H1 (cell line): ENCODE data around the gene KIAA1671. TPM values are rescaled to one million over a fixed set of nuclear protein-coding genes. Genes with fewer than 3 reads are reported as not detected.

Source experiments
- CTCF ChIA-PET: fragments of 300-600 bp; sonication (Branson Sonifier 250); formaldehyde crosslinking; loops from one replicate; lab custom pipeline; 2021; ENCODE audit not compliant: partially characterized antibody; lab: Charles Lee
- POLR2A ChIA-PET: fragments of 300-600 bp; sonication (Branson Sonifier 250); formaldehyde crosslinking; loops from one replicate; lab custom pipeline; 2021; ENCODE audit warnings: inconsistent platforms; ENCODE audit not compliant: partially characterized antibody; lab: Charles Lee
- DNase-seq, 2 experiments: peaks; one replicate each; pipeline versions ENCODE4 v3.0.0 to v3.0.0-alpha.2; 2010 to 2022; ENCODE audit warnings: low spot score in 2 of 2, low read depth in 1 of 2, mixed read lengths in 1 of 2
- FAIRE-seq: peaks from 2 replicates; lab custom pipeline; 2011; peaks lifted over from hg19 to GRCh38; lab: Jason Lieb, UNC
- H2AFZ ChIP-seq: 2 replicates; pipeline ENCODE4 v1.8.1; 2012; ENCODE audit warnings: low read length, inconsistent platforms
- H2AK5ac ChIP-seq: 2 replicates; pipeline ENCODE4 v1.6.1; 2013; ENCODE audit warnings: low read depth, low read length
- H2BK120ac ChIP-seq: replicated peaks from 2 replicates; pipeline ENCODE3; 2013; ENCODE audit warnings: low read depth, low read length, inconsistent platforms
- H2BK12ac ChIP-seq: 2 replicates; pipeline ENCODE4 v1.6.1; 2013; ENCODE audit warnings: low read depth, low read length
- H2BK15ac ChIP-seq: 2 replicates; pipeline ENCODE4 v1.6.1; 2013; ENCODE audit warnings: low read length
- H2BK20ac ChIP-seq: 2 replicates; pipeline ENCODE4 v1.6.1; 2013; ENCODE audit warnings: low read length
- H2BK5ac ChIP-seq: 2 replicates; pipeline ENCODE4 v1.6.1; 2013; ENCODE audit warnings: low read depth, low read length
- H3K14ac ChIP-seq: 2 replicates; pipeline ENCODE4 v1.6.1; 2013; ENCODE audit warnings: inconsistent platforms; ENCODE audit not compliant: insufficient read length
- H3K18ac ChIP-seq: 2 replicates; pipeline ENCODE4 v1.6.1; 2013; ENCODE audit warnings: low read length; ENCODE audit errors: extremely low read depth
- H3K23ac ChIP-seq: 2 replicates; pipeline ENCODE4 v1.6.1; 2013; ENCODE audit warnings: inconsistent platforms; ENCODE audit not compliant: insufficient read length
- H3K23me2 ChIP-seq: 2 replicates; pipeline ENCODE4 v1.6.1; 2013; ENCODE audit warnings: low read depth, low read length
- H3K27ac ChIP-seq: 2 replicates; pipeline ENCODE4 v1.6.1; 2011; ENCODE audit warnings: low read depth, low read length, inconsistent platforms
- H3K27me3 ChIP-seq, 4 experiments: replicated peaks in 1 of 4; 1 replicate in 1 of 4; 2 replicates in 3 of 4; pipeline versions ENCODE4 v1.6.1 to v1.8.1; 2011 to 2013; ENCODE audit warnings: low read length in 3 of 4, mild to moderate bottlenecking in 3 of 4, inconsistent platforms in 2 of 4, mixed read lengths in 2 of 4, moderate library complexity in 1 of 4; ENCODE audit not compliant: control insufficient read depth in 3 of 4, insufficient read depth in 3 of 4; ENCODE audit errors: extremely low read depth in 1 of 4
- H3K36me3 ChIP-seq, 4 experiments: 2 replicates each; pipeline versions ENCODE4 v1.6.1 to v1.8.1; 2011 to 2013; ENCODE audit warnings: mild to moderate bottlenecking in 4 of 4, low read length in 3 of 4, moderate library complexity in 2 of 4, control low read depth in 1 of 4, inconsistent platforms in 1 of 4; ENCODE audit not compliant: insufficient read depth in 4 of 4, control insufficient read depth in 2 of 4
- H3K4ac ChIP-seq: replicated peaks from 2 replicates; pipeline ENCODE3; 2013; ENCODE audit warnings: low read length, low read depth, mixed read lengths, inconsistent platforms; ENCODE audit not compliant: insufficient read length
- H3K4me1 ChIP-seq, 4 experiments: replicated peaks in 1 of 4; 1 replicate in 1 of 4; 2 replicates in 3 of 4; pipeline versions ENCODE4 v1.6.1 to v1.8.1; 2011 to 2013; ENCODE audit warnings: low read length in 3 of 4, inconsistent platforms in 2 of 4, mixed read lengths in 1 of 4; ENCODE audit not compliant: insufficient read depth in 4 of 4, control insufficient read depth in 3 of 4
- H3K4me2 ChIP-seq, 2 experiments: 2 replicates each; pipeline versions ENCODE4 v1.6.1 to v1.8.1; 2011 to 2013; ENCODE audit warnings: low read depth in 2 of 2, low read length in 2 of 2, control low read depth in 1 of 2, inconsistent platforms in 1 of 2, mild to moderate bottlenecking in 1 of 2; ENCODE audit not compliant: insufficient read depth in 1 of 2
- H3K4me3 ChIP-seq, 4 experiments: fragments of 200-600, 300-600 bp in 1 of 4; sonication (generic), shearing (Covaris generic), sonication (Bioruptor Twin) in 1 of 4; 2 replicates each; pipeline versions ENCODE4 v1.5.1 to v1.8.1; 2011 to 2016; ENCODE audit warnings: low read length in 4 of 4, low read depth in 3 of 4, control low read depth in 2 of 4, inconsistent platforms in 2 of 4, mild to moderate bottlenecking in 2 of 4, mixed read lengths in 1 of 4, moderate library complexity in 1 of 4; ENCODE audit not compliant: insufficient read depth in 2 of 4; ENCODE audit errors: extremely low read depth in 1 of 4
- H3K56ac ChIP-seq: replicated peaks from 2 replicates; pipeline ENCODE3; 2013; ENCODE audit warnings: low read depth, mild to moderate bottlenecking, mixed read lengths, low read length, inconsistent platforms; ENCODE audit not compliant: insufficient read length
- H3K79me1 ChIP-seq: 2 replicates; pipeline ENCODE4 v1.6.1; 2013; ENCODE audit warnings: low read depth, low read length, control low read depth
- H3K79me2 ChIP-seq, 2 experiments: 2 replicates each; pipeline versions ENCODE4 v1.6.1 to v1.8.1; 2012 to 2013; ENCODE audit warnings: low read length in 2 of 2, mild to moderate bottlenecking in 2 of 2, inconsistent platforms in 1 of 2; ENCODE audit not compliant: insufficient read depth in 2 of 2, control insufficient read depth in 1 of 2
- H3K9ac ChIP-seq, 4 experiments: replicated peaks in 1 of 4; 1 replicate in 1 of 4; 2 replicates in 3 of 4; pipeline versions ENCODE4 v1.6.1 to v1.8.1; 2011 to 2013; ENCODE audit warnings: low read depth in 3 of 4, low read length in 3 of 4, control low read depth in 2 of 4, mild to moderate bottlenecking in 2 of 4, moderate library complexity in 2 of 4, inconsistent platforms in 1 of 4; ENCODE audit errors: extremely low read depth in 1 of 4
- H3K9me3 ChIP-seq, 2 experiments: 2 replicates each; pipeline versions ENCODE4 v1.6.1 to v1.8.1; 2012 to 2013; ENCODE audit warnings: mild to moderate bottlenecking in 2 of 2, moderate library complexity in 2 of 2, control low read depth in 1 of 2, inconsistent platforms in 1 of 2, low read depth in 1 of 2, low read length in 1 of 2, mixed read lengths in 1 of 2; ENCODE audit not compliant: insufficient read depth in 2 of 2
- H4K20me1 ChIP-seq, 2 experiments: replicated peaks in 1 of 2; 2 replicates each; pipeline versions ENCODE3 to v1.8.1; 2011 to 2013; ENCODE audit warnings: inconsistent platforms in 2 of 2, low read length in 2 of 2, mild to moderate bottlenecking in 1 of 2; ENCODE audit not compliant: insufficient read depth in 2 of 2, control insufficient read depth in 1 of 2
- H4K5ac ChIP-seq: 2 replicates; pipeline ENCODE4 v1.6.1; 2013; ENCODE audit warnings: low read length, low read depth, mixed read lengths, inconsistent platforms; ENCODE audit not compliant: insufficient read length
- H4K8ac ChIP-seq: 2 replicates; pipeline ENCODE4 v1.8.0; 2013; ENCODE audit warnings: mild to moderate bottlenecking, moderate library complexity, low read length, inconsistent platforms; ENCODE audit not compliant: insufficient read depth; ENCODE audit errors: extremely low read depth
- H4K91ac ChIP-seq: replicated peaks from 2 replicates; pipeline ENCODE3; 2013; ENCODE audit warnings: low read length, mixed read lengths, inconsistent platforms; ENCODE audit not compliant: insufficient read length
- CBX5 ChIP-seq: fragments of 300-800, 300-1000 bp; sonication (generic); IDR thresholded peaks from 2 replicates; pipeline ENCODE4 v1.7.1; 2016; ENCODE audit warnings: antibody characterized with exemption, low read length, low read depth
- EZH2 ChIP-seq: fragments of 200-600 bp; sonication (generic); IDR thresholded peaks from 2 replicates; pipeline ENCODE4 v1.7.1; 2012; ENCODE audit warnings: low read depth, mild to moderate bottlenecking, moderate library complexity, low read length, inconsistent platforms; ENCODE audit not compliant: severe bottlenecking
- NANOG ChIP-seq: IDR thresholded peaks from 2 replicates; pipeline ENCODE4 v1.6.1; 2011; ENCODE audit warnings: low read length, low read depth, mild to moderate bottlenecking, inconsistent platforms; ENCODE audit not compliant: insufficient read depth, poor library complexity, severe bottlenecking
- NRF1 ChIP-seq: IDR thresholded peaks from 2 replicates; pipeline ENCODE4 v1.6.1; 2011; ENCODE audit warnings: mild to moderate bottlenecking, low read depth, low read length, improper control_type of control experiment
- POLR2A ChIP-seq, 2 experiments: IDR thresholded peaks; 1 replicate in 1 of 2; 2 replicates in 1 of 2; pipeline ENCODE4 v1.6.1; 2011; ENCODE audit warnings: low read depth in 2 of 2, low read length in 2 of 2, mild to moderate bottlenecking in 2 of 2; ENCODE audit errors: control extremely low read depth in 1 of 2
- RFX5 ChIP-seq: IDR thresholded peaks from 2 replicates; pipeline ENCODE4 v1.6.1; 2011; ENCODE audit warnings: low read depth, low read length, improper control_type of control experiment, borderline replicate concordance
- RXRA ChIP-seq: IDR thresholded peaks from 2 replicates; pipeline ENCODE4 v1.6.1; 2011; ENCODE audit warnings: low read depth, mild to moderate bottlenecking, low read length, moderate library complexity; ENCODE audit not compliant: insufficient read depth
- SAP30 ChIP-seq: fragments of 300-600 bp; sonication (generic); IDR thresholded peaks from 2 replicates; pipeline ENCODE4 v1.7.1; 2012; ENCODE audit warnings: low read length, moderate library complexity, mild to moderate bottlenecking, inconsistent platforms; ENCODE audit not compliant: insufficient read depth, insufficient replicate concordance
- SP4 ChIP-seq: IDR thresholded peaks from 2 replicates; pipeline ENCODE4 v1.6.1; 2012; ENCODE audit warnings: low read length, inconsistent platforms
- TAF7 ChIP-seq: optimal IDR thresholded peaks from 2 replicates; pipeline ENCODE3; 2011; ENCODE audit warnings: low read depth, mild to moderate bottlenecking, inconsistent platforms, low read length, moderate library complexity, borderline replicate concordance
- TCF12 ChIP-seq: IDR thresholded peaks from 2 replicates; pipeline ENCODE4 v1.6.1; 2011; ENCODE audit warnings: low read depth, mild to moderate bottlenecking, low read length
- YY1 ChIP-seq: IDR thresholded peaks from 2 replicates; pipeline ENCODE4 v1.6.1; 2011; ENCODE audit warnings: low read depth, mild to moderate bottlenecking, low read length
- ZNF274 ChIP-seq: IDR thresholded peaks from 2 replicates; pipeline ENCODE4 v1.7.0; 2012; ENCODE audit warnings: low read length, borderline replicate concordance; ENCODE audit errors: extremely low read depth
- WGBS, 2 experiments: shearing (Covaris generic) in 1 of 2; methylation state at CpG; one replicate each; pipeline versions ENCODE4 v1.1.6 to v1.1.7; 2013 to 2015; ENCODE audit warnings: low lambda C conversion rate in 2 of 2, mixed read lengths in 2 of 2, inconsistent platforms in 1 of 2, low coverage in 1 of 2, missing lambda C conversion rate in 1 of 2; ENCODE audit not compliant: insufficient replicate concordance in 2 of 2, insufficient coverage in 1 of 2, insufficient read length in 1 of 2; ENCODE audit errors: extremely low coverage in 1 of 2, missing lambda C conversion rate in 1 of 2; 5-methylcytosine and 5-hydroxymethylcytosine counted together
- polyA plus RNA-seq, 7 experiments: library from polyadenylated mRNA; depleted of rRNA in 3 of 7; stranded (reverse) in 5 of 7; unstranded in 2 of 7; fragments of >200 nt in 5 of 7; fragments of 200-250 nt in 2 of 7; gene quantifications; 1 replicate in 5 of 7; 2 replicates in 1 of 7; 4 replicates in 1 of 7; pipeline versions ENCODE4 v1.2.1 to v1.2.3, GENCODE V29; 2011 to 2013; ENCODE audit warnings: missing spikeins in 2 of 7, mixed read lengths in 2 of 7
- total RNA-seq: library from RNA; stranded (reverse); fragmentation: NEBNext Ultra II Directional; extraction: Animal tissue kit (Norgen Biotek cat#: 25700); gene quantifications from 2 replicates; pipeline ENCODE4 v1.2.1, GENCODE V29; 2021

KIAA1671 gene
- total and polyA plus RNA-seq, 2 of the 8 experiments (the other 6 are each of a cell fraction or from before 2014, with no cell fraction given) = 6.4 to 23.9 TPM

- no peak overlapping the region for H3K4me2 ChIP-seq
- no peak overlapping the region for H2AK5ac ChIP-seq
- H3K4me3 ChIP-seq = no peak overlapping the region
- H3K14ac ChIP-seq = no peak overlapping the region
- no peak overlapping the region for H2BK120ac ChIP-seq
- ChIA-PET POLR2A (no interaction called here), CTCF (interaction anchor here (1.0 to 1.8 kb wide), 9 partner anchors 16 to 424 kb away, joined by 3 to 6 read pairs (median 3); no protein-coding TSS in a partner anchor)
- H3K4ac ChIP-seq = no peak overlapping the region
- no peaks in the 10 kb centered on the region for H3K27me3 ChIP-seq
- no peak overlapping the region for H3K56ac ChIP-seq
- WGBS, 2 experiments = 94% methylated on average over 4 of the region's 4 CpGs; no CpG with 5 or more reads in 1 of the 2 experiments
- DNase-seq = no peak
- no peak overlapping the region for H3K23ac ChIP-seq
- H3K18ac ChIP-seq = no peak overlapping the region
- no peaks in the 10 kb centered on the region for H3K79me2 ChIP-seq
- TF ChIP-seq NANOG (no peak), EZH2 (no peak), RFX5 (no peak), SP4 (no peak), TAF7 (no peak), RXRA (no peak), SAP30 (no peak), YY1 (no peak), NRF1 (no peak), ZNF274 (no peak), TCF12 (no peak), POLR2A (IDR thresholded peaks at IDR 0.05; ENCODE audit: control extremely low read depth in 1 of 2, low read depth in 2 of 2, low read length in 2 of 2) (no peak), CBX5 (no peak)
- no peak overlapping the region for H2BK15ac ChIP-seq
- no peak overlapping the region for H3K27ac ChIP-seq
- H3K36me3 ChIP-seq = no peaks in the 10 kb centered on the region
- H4K8ac ChIP-seq = no peak overlapping the region
- no peak overlapping the region for H2AFZ ChIP-seq
- no peaks in the 10 kb centered on the region for H3K4me1 ChIP-seq
- H2BK20ac ChIP-seq = no peak overlapping the region
- no peak overlapping the region for H2BK12ac ChIP-seq
- H3K23me2 ChIP-seq = no peaks in the 10 kb centered on the region
- peaks cover 0 to 1% of the 10 kb centered on the region in 2 experiments for H4K20me1 ChIP-seq
- no peak overlapping the region for H4K5ac ChIP-seq
- no peak for FAIRE-seq
- H3K9ac ChIP-seq = no peak overlapping the region
- H3K79me1 ChIP-seq = no peaks in the 10 kb centered on the region; the same call in 1 of the 2 replicates
- H2BK5ac ChIP-seq = no peak overlapping the region
- H3K9me3 ChIP-seq = no peaks in the 10 kb centered on the region
- no peak overlapping the region for H4K91ac ChIP-seq
These were observed 123.8 kb downstream of the KIAA1671 start for GRCh38 chr22:25076336-25076735.
